ENCODE data around the gene PSMB5. TPM values are rescaled to one million over a fixed set of nuclear protein-coding genes. Genes with fewer than 3 reads are reported as not detected.

PSMB5 gene
- total and polyA plus RNA-seq, 9 of the 15 experiments (the other 6 are each of a cell fraction or from before 2014, with no cell fraction given), result 198 to 1,870 (median 269) TPM

DNA sequence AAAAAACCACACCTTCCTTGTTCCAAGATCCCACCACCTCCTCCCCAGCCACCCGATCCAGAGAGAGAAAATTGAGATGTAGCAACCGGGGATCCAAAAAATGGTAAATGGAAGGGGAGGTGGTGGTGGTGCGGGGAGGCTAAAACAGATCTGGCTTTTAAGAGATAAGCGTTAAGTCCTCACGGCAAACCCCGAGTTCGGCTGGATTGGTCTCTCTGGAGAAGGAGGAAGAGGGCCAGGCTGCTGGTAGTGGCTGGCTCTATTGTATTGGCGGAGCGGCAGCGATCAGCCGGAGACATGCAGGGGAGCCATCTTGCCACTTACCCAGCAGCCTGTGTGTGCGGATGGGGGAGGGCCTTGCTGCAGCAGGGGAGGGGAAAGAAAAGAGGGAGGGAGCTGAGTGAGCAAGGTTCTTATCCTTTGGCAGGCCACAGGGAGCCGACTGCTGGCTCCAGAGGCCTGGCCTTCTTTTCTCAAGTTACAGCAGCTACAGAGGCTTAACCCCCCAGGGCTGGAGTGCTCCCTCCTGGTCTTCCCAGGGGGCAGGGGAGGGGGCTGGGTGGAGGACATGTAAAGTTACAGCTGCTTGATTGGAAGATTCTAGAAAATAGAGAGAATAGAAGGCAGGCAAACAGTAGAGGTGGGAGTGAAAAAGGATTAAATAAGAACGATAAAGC lies 36.7 kb upstream of the PSMB5 start (continued):
- TF ChIP-seq NR4A1 (CRISPR knock-in tag; IDR thresholded peaks at IDR 0.05) (no peak), NR4A1 (tag; IDR thresholded peaks at IDR 0.05) (no peak), ATF1 (CRISPR knock-in tag; IDR thresholded peaks at IDR 0.05) (no peak), ATF1 (tag; IDR thresholded peaks at IDR 0.05) (no peak), NR2C2 (CRISPR knock-in tag; IDR thresholded peaks at IDR 0.05) (no peak), NR2C2 (tag; IDR thresholded peaks at IDR 0.05) (no peak), ZNF232 (CRISPR knock-in tag; IDR thresholded peaks at IDR 0.05) (no peak), SMARCA4 (IDR thresholded peaks at IDR 0.05) (no peak), TBP (optimal IDR thresholded peaks at IDR 0.05; ENCODE audit: low read depth, low read length) (peak; percentile 81), LARP7 (IDR thresholded peaks at IDR 0.05) (peak; percentile 41; the same call in 1 of the 2 replicates), KDM2B (CRISPR knock-in tag; IDR thresholded peaks at IDR 0.05) (no peak), CBFA2T2 (conservative IDR thresholded peaks at IDR 0.05) (no peak), POLR2AphosphoS2 (IDR thresholded peaks at IDR 0.05; ENCODE audit: low read length) (peak; percentile 99)
- TF ChIP-seq, protein P1, sequence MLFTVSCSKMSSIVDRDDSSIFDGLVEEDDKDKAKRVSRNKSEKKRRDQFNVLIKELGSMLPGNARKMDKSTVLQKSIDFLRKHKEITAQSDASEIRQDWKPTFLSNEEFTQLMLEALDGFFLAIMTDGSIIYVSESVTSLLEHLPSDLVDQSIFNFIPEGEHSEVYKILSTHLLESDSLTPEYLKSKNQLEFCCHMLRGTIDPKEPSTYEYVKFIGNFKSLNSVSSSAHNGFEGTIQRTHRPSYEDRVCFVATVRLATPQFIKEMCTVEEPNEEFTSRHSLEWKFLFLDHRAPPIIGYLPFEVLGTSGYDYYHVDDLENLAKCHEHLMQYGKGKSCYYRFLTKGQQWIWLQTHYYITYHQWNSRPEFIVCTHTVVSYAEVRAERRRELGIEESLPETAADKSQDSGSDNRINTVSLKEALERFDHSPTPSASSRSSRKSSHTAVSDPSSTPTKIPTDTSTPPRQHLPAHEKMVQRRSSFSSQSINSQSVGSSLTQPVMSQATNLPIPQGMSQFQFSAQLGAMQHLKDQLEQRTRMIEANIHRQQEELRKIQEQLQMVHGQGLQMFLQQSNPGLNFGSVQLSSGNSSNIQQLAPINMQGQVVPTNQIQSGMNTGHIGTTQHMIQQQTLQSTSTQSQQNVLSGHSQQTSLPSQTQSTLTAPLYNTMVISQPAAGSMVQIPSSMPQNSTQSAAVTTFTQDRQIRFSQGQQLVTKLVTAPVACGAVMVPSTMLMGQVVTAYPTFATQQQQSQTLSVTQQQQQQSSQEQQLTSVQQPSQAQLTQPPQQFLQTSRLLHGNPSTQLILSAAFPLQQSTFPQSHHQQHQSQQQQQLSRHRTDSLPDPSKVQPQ (CRISPR knock-in tag; IDR thresholded peaks at IDR 0.05; ENCODE audit: borderline replicate concordance), result no peak
- TF ChIP-seq, protein P2, sequence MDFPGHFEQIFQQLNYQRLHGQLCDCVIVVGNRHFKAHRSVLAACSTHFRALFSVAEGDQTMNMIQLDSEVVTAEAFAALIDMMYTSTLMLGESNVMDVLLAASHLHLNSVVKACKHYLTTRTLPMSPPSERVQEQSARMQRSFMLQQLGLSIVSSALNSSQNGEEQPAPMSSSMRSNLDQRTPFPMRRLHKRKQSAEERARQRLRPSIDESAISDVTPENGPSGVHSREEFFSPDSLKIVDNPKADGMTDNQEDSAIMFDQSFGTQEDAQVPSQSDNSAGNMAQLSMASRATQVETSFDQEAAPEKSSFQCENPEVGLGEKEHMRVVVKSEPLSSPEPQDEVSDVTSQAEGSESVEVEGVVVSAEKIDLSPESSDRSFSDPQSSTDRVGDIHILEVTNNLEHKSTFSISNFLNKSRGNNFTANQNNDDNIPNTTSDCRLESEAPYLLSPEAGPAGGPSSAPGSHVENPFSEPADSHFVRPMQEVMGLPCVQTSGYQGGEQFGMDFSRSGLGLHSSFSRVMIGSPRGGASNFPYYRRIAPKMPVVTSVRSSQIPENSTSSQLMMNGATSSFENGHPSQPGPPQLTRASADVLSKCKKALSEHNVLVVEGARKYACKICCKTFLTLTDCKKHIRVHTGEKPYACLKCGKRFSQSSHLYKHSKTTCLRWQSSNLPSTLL (IDR thresholded peaks at IDR 0.05), result no peak
- TF ChIP-seq, protein P3, sequence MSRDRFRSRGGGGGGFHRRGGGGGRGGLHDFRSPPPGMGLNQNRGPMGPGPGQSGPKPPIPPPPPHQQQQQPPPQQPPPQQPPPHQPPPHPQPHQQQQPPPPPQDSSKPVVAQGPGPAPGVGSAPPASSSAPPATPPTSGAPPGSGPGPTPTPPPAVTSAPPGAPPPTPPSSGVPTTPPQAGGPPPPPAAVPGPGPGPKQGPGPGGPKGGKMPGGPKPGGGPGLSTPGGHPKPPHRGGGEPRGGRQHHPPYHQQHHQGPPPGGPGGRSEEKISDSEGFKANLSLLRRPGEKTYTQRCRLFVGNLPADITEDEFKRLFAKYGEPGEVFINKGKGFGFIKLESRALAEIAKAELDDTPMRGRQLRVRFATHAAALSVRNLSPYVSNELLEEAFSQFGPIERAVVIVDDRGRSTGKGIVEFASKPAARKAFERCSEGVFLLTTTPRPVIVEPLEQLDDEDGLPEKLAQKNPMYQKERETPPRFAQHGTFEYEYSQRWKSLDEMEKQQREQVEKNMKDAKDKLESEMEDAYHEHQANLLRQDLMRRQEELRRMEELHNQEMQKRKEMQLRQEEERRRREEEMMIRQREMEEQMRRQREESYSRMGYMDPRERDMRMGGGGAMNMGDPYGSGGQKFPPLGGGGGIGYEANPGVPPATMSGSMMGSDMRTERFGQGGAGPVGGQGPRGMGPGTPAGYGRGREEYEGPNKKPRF (IDR thresholded peaks at IDR 0.05; ENCODE audit: low read depth, low read length), result no peak
- TF ChIP-seq, protein P4, sequence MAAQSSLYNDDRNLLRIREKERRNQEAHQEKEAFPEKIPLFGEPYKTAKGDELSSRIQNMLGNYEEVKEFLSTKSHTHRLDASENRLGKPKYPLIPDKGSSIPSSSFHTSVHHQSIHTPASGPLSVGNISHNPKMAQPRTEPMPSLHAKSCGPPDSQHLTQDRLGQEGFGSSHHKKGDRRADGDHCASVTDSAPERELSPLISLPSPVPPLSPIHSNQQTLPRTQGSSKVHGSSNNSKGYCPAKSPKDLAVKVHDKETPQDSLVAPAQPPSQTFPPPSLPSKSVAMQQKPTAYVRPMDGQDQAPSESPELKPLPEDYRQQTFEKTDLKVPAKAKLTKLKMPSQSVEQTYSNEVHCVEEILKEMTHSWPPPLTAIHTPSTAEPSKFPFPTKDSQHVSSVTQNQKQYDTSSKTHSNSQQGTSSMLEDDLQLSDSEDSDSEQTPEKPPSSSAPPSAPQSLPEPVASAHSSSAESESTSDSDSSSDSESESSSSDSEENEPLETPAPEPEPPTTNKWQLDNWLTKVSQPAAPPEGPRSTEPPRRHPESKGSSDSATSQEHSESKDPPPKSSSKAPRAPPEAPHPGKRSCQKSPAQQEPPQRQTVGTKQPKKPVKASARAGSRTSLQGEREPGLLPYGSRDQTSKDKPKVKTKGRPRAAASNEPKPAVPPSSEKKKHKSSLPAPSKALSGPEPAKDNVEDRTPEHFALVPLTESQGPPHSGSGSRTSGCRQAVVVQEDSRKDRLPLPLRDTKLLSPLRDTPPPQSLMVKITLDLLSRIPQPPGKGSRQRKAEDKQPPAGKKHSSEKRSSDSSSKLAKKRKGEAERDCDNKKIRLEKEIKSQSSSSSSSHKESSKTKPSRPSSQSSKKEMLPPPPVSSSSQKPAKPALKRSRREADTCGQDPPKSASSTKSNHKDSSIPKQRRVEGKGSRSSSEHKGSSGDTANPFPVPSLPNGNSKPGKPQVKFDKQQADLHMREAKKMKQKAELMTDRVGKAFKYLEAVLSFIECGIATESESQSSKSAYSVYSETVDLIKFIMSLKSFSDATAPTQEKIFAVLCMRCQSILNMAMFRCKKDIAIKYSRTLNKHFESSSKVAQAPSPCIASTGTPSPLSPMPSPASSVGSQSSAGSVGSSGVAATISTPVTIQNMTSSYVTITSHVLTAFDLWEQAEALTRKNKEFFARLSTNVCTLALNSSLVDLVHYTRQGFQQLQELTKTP (IDR thresholded peaks at IDR 0.05; ENCODE audit: low read depth in 1 of 2, partially characterized antibody in 2 of 2), result peak in 1 of 2 experiments; percentile 24
